GM21515 (cell line): ENCODE results near the gene CLCN3.
"Not testable (repeated sequence)": the region's sequence is repeated elsewhere in the genome, so short reads cannot be mapped to it uniquely, and the experiment has no call there.

ENCODE experiments used
- ATAC-seq: cut with Tn5 transposase; IDR thresholded peaks from one replicate; pipeline ENCODE4 v1.9.1; 2021; ENCODE audit not compliant: unreplicated experiment

Gene CLCN3

DNA sequence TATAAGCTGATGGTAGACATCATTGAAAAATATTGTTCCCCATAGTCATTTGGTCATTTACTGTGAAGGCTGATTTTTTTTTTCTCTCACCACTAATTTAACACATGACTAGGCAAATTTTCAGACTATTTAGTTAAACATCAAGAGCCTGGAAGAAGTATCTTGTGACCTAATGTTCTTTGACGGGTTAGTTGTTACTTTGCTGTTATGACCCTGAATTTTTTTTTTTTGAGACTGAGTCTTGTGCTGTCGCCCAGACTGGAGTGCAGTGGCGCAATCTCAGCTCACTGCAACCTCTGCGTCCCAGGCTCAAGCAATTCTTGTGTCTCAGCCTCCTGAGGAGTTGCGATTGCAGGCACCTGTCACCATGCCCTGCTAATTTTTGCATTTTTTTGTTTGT, 70.4 kb downstream of the CLCN3 start:
- ATAC-seq, result no peak

DNA sequence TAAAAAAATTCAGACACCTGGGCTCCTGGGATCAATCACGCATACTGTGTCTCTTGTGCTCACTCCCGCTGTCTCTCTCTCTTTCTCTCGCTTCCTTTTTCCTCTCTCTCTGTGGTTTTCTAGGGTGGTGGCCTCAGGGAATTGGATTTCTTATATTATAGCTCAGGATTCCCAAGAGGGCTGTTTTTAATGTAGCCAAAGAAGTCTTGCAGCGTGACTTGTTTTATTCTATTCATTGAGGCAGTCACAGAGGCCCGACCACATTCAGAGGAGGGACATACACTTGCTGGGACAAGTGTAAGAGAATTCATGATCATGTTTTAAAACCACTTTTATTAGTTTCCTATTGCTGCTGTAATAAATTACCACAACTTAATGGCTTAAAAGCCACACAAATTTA, 78.0 kb downstream of the CLCN3 start:
- ATAC-seq, result no peak

DNA sequence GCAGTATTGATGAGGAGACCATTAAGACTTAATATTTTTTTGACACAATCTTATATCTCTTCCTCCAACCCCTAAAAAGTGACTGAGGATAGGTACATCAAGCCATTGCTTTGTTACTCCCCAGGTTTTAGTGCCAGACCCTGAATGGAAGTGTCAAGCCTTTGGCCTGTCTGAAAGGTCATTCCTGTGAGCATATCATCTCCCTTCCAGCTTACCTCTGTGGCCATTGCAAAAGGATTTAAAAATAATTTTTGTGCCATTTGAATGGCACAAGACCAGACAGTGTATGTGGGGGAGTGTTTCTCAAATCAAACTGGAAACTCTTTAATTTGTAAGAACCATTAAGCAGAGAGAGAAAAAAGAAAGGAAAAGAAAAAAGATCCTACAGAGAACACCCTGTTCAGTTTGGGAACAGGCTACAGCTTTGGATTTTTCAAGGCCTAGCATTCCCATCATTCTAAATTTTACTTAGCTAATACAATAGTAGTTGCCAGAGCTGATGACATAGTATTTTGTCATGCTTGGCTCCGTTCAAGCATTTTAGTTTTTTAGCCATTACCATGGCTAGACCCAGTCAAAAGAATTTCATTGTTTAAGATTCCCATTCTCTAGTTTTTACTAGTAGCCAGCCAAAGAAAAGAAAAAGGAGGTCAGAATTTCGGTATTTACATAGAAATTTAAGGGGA, 87.7 kb downstream of the CLCN3 start:
- no peak for ATAC-seq

DNA sequence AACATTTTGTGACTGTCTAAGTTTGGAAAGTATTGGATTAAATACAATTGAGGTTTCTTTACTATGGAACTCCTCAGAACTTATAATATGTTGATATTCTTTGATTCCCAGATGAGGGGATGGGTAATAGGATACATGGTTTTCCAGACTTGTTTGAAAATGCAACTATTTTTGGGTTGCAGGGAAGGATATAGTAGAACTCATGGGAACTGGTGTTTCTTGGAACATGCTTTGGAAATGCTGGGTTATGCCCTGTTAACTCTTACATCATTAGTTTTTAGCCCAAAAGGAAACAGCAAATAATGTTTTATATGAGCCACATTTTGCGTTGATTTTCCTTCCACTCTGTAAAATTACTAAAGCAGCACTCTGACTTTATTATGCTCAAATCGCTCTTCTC, 95.4 kb downstream of the CLCN3 start:
- ATAC-seq, result no peak

DNA sequence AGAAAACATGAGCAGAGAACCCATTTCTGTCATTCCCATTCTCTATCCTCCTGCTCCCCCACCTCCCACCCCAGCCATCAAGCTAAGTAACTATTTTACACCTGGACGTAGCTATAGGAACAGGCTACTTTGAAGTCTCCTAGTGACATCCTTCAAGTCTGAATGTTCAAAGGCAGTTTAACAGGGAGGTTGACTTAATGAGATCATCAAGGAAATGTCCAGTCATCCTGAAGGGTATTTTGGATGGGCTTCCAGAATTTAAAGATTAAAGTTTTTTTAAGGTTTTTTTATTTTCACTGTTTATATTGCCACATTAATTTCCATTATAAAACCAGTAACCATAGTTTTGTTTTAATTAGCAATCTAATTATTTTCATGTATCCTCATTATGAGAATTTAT, 96.3 kb downstream of the CLCN3 start:
- ATAC-seq, result no peak

DNA sequence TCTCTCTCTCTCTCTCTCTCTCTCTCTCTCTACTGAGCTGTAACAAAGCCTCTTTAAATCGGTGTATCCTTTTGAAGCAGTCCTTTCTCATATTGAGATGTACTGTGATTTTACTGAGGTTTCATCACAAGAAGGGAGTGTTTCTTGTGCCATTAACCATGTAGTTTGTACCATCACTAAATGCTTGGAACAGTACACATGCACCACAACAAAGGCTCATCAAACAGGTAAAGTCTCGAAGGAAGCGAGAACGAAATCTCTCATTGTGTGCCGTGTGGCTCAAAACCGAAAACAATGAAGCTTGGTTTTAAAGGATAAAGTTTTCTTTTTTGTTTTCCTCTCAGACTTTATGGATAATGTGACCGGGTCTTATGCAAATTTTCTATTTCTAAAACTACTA, 100.2 kb downstream of the CLCN3 start:
- ATAC-seq, result no peak

DNA sequence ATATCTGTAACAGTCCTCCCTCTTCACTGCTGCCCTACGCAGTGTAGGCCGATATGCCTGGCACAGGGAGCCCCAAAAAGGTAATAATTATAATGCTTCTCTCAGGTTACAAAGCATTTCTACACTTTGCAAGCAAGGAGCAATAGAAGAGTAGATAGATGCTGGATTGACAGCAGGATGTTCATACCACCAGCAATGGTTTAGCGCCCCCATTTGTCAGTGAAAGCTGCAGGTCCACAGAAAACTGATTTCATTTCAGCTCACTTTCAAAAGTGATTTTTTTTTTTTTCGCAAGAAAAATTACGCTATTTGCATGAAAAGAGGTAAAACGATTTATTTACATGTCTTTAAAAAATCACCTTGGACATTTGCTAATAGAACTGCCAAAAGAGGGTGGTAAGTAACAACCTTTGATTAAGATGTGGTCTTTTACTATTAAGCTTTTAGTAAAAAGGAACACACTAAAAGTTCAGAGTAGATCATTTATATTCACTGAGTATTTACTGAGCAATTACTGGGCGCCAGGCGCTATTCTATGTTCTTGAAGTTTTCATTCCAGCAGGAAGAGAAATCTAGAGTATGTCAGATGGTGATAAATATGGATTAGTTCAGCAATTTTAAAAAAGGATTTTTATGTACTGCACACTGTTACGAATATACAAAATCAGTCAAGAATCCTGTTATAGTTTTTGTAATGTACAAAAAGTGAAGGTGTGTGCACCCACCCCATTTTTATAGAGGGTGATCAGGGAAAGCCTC, 103.0 kb downstream of the CLCN3 start:
- no peak for ATAC-seq

DNA sequence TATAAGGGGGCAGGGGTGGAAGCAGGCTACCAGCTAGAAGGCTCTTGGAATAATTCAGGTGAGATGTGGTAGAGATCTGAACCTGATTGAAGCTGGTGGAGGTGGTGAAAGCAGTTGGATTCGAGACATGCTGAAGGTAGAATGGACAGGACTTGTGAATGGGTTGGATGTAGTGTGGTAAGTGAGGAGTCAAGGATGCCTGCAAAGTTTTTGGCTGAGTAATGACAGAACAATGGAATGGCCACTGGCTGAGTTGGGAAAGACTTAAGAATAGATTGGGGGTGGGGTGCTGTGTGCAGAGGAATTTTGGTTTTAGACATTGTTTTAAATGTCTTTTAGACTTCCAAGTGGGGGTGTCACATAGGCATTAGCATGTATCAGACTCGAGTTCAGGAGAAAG, 103.9 kb downstream of the CLCN3 start:
- ATAC-seq, result no peak

DNA sequence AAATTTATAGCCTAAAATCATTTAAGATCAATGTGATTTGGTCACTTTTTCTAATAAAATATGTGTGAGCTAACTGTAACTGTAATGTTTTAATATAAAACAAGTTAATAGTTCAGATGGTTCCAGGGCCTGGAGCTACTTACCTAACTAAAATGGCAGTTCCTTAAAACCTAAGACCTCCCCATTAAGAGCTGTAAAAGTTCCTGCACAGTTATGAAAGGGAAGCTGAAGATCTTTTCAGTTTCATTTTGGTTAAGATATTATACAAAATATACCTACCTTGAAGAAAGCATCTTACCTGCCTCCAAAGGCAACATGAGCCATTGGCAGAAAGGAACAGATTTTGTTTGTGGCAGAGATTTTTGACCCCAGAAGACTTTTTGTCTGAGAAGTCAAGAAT, 107.2 kb downstream of the CLCN3 start:
- no peak for ATAC-seq

DNA sequence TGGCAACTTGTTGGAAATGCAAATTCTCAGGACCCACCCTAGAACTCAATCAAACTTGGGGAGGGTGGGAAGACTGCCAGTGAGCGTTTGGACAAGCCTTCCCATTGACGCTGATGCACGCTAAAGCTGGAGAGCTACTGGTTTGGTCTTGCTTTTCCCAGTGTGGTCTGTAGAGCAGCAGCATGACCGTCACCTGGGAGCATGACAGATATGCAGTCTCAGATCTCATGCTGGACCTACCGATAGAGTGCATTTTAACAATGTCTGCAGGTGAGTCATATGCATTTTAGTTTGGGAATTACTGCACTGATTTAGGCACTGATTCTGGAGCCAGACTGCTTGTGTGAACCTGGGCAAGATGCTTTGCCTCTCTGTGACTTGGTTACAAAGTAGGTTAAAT, 110.2 kb downstream of the CLCN3 start:
- no peak for ATAC-seq

DNA sequence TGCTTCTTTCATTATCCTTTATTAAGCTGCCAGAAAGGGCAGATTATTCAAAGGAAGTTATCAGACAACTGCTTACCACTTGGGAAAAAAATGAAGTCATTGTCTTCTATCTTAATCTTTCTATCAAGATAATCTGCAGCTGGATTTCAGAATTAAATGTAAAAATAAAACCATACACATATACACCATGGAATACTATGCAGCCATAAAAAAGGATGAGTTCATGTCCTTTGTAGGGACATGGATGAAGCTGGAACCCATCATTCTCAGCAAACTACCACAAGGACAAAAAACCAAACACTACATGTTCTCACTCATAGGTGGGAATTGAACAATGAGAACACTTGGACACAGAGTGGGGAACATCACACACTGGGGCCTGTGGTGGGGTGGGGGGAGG, 118.2 kb downstream of the CLCN3 start:
- not testable (repeated sequence) for ATAC-seq

DNA sequence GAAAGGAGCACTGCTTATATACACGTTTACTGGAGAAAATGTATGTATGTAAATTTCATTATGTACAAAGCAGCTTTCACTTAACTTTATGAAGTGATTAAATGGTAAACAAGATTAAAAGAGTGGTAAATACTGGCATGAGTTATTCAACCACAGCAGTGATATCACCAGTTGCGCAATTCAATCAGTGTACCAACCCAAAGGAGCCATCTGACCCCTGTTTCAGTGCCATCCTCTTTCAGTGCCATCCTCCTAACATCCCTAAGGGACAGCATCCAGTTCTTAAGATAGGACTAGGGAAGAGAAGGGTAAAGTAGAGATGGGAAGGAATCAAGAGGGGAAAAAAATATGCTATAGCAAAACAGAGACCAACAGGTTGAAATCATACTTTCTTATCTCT, 121.2 kb downstream of the CLCN3 start:
- no peak for ATAC-seq

DNA sequence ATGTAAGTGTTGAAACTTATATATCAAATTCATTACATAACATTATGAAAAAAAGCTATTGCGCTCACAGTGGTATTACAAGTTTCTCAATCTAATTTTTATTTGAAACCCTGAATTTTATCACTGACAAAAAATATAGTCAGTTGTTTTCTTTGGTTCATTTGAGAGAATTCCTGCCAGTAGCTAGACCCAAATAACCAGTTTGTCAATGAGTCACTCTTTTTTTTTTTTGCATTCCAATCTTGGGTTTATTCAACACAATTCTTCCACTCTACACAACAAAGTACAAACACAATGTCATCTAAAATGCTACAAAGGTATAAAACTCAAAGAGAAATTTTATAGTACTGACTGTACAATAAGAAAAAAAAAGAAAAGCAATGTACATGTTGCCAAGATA, 124.2 kb downstream of the CLCN3 start:
- no peak for ATAC-seq

DNA sequence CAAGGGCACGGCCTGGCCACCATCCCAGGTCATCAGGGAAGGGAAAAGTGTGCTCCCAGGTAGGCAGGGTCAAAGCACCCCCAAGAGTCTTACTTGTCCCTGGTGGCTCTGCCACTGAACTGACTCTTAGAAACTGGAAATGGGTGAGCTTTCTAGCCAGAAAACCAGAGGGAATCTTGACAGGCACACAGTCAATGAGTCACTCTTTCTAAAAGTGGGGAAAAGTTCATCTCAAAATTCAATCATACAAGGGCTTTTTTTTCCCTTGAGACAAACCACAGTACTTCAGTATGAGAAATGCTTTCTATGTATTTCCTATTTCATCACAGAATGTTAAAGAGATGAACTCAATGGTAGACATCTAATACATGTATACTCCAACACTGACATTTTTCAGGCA, 124.9 kb downstream of the CLCN3 start:
- ATAC-seq, result no peak

DNA sequence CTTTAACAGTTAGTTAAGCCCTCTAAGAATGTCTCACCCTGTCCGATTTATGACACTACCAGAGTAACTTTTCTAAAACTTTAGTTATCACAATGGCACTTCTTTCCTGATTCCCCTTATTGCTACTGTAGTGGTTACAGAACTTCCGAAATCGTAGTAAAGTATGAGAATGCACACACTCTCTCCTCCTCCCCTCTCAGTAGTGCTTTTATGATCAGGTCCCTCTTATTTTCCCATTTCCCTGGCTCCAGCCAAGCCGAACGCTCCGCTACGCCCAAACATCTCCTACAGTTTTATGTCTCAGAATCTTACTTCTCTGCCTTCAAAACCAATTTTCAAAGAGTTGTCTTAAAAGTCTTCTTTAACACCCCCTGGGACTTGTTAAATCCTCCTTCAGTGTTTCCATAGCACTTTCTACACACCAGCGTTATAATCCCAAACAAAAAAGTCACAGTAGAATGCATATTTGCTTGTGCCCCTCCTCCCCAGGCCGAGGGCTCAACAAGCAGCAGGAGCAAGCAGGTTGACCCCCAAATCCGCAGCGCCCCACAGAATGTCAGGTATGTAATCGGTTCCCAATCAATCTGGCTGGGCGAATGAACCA, 136.7 kb downstream of the CLCN3 start:
- peak; percentile 25 for ATAC-seq

DNA sequence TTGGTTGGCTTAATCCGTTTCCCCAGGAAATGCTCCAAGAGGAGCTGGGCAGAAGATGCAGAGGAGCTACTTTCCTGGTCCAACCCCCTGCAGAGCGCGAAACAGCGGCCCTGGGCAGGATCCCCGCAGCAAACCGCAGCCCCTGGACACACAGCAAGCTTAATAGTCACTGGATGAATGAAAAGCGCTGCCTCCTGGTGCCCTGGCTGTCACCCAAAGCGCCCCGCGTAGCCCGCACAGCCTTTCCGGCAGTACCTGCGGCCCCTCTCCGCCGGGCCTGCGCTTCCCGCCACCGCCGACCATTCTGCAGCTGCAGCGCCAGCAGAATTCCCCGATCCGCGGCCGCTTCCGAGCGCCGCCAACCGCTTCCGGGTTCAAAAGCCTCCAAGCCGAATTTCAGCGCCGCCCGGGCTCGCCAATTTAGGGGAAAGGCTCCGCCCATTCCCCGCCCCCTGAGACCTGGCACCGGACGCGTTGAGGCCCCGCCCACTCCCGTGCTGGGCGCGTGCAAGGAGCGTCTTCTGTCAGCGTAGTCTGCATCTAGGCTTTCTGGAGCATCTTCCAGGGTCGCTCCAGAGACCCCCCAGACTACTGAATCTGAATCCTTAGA, 137.3 kb downstream of the CLCN3 start, which contains the start of gene HPF1:
TSS of gene HPF1 (minus strand) at position 370 of the 610 bp plus-strand sequence. CDS start at position 303, 67 bp downstream.
- ATAC-seq, result peak; percentile 95

DNA sequence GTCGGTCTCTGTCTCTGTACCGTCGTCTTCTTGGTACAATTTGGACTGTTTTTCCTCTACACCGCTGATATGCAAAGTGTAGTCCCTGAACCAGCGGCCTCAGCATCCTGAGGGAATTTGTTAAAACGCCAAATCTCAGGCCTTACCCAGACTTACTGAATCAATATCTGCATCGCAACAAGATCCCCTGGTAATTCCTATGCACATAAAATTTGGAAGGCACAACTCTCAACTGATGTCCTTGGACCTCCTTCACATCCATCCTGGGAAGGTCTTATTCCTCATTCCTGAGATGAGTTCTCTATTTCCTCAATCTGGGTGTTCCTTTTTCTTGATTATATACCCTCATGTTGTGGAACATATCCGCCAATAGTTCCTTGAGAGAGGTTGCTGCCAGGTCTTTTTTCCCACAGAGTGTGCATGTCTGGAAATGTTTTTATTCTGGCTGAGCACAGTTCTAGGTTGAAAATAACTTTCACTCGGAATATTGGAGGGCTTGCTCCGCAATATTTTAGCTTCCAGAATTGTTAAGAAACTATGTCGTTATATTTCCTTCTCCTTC, 138.1 kb downstream of the CLCN3 start:
- peak; percentile 0 for ATAC-seq

DNA sequence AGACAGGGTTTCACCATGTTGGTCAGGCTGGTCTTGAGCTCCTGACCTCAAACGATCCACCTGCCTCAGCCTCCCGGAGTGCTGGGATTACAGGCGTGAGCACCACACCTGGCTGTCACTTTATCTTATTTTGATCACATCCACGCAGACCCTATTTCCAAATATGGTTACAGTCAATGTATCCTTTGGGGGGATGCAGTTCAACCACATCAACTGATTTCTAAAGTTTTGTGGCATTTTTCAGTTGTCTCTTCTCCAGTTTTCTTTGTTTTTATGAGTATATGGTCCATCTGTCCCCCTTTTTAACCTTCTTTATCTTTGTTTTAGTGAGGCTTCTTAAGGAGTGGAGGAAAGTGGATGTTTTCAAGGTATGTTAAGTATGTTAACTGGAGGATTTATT, 141.5 kb downstream of the CLCN3 start:
- ATAC-seq, result no peak

DNA sequence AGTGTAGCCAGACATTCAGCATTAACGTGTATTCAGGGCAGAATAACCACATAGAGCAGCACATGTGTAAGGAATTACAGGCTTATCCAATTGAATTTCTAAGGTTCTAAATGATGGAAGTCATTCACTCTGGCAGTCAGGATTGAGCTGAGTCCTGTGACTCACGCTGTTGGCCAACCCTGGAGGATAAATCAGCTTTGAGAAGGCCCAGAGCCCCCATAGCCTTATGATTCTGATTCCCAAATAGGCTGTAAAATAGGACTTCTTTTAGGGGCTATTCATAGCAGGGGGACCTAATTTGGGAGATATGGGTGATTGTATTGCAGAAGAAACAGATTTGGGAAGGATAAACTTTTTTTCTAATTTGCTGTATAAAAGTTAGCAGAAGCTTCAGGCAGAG, 145.5 kb downstream of the CLCN3 start:
- ATAC-seq, result no peak

DNA sequence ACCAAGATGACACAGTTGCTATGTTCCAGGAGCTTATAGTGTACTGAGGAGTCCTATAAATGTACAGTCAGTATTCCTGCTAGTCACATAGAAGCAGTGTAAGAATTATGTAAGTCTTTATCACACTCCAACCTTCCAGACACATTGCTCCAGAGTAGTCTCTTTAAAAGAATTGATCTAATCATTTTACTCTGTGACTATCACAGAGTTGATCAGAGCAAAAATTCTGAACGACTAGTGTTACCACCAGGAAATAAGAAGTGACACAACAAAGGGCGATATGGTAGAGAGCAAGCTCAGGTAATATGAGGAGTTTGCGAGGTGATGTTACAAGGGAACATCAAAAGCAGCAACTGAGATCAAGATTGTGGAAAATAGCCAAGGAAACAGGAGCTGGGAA, 146.4 kb downstream of the CLCN3 start:
- ATAC-seq, result no peak

DNA sequence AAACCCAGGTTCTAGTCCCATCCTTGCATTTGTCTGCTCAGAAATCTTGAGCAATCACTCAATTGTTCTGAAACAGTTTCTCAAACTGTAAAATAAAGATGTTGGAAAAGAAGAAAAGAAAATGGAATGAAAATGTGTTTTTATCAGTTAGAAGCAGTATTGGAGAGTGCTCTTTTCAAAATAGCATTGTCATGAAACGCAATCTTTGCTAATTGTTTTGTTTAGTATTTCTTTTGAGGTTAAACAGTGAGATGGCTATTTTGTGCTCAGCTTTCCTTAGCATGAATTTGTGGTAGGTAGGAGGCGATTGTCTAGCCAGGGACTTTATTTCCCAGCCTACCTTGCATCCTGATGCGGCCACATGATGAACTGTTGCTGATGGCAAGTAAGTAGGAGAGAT, 148.0 kb downstream of the CLCN3 start:
- no peak for ATAC-seq

DNA sequence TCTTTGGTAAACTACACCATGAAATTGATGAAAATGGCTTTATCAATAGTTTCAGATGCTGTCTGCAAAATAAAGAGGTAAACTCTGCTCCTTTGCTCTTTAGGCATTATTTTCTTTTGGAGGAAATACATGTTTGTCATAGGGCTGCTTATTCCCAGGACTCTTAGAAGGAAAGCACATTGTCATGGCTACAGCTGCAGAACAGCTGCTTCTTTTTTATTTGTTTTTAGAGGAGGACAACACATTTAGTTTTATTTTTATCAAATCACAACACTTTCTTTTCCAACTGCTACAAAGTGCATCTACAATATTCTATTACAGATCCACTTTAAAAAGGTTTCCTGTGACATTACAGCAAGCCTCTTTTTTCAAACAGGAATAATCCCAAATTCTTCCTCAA, 150.0 kb downstream of the CLCN3 start:
- no peak for ATAC-seq
